ENCODE results near the gene ST3GAL3. TPM values are rescaled to one million over a fixed set of nuclear protein-coding genes. Genes with fewer than 3 reads are reported as not detected.

Gene ST3GAL3
- total RNA-seq, 1 experiment from 2014 or later: 26.0 TPM

DNA sequence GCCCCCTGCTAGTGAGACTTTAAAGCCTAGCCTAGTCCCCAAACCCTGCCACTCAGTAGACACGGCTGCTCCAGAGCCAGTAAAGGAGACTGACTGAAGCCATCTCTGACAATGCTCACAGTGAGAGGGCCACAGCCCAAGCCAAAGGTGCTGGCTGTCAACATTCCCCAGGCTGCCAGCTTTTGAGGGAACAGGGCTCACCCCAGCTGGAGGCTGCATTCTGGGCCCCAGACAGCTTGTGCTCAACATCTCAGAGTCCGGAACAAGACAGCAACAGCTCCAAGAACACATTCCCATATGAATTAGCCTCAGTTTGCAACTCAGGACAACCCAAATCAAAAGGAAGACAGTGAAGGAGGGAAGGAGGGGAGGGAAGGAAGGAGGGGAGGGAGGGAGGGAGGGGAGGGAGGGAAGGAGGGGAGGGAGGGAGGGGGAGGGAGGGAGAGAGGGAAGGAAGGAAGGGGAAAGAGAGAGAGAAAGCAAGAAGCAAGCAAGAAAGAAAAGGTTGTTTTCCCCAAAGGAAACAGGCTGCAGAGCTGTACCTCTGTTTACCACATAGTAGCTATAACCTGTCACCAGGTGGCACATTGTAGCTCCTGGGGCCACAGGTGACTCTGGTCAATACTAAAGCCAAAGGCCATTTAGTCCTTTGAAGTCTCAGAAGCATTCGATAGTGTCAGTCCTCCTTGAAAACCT is 231.7 kb downstream of the ST3GAL3 start:
- intact Hi-C loops (cut with micrococcal nuclease; ENCODE audit: unreplicated experiment): loop anchor here (10.0 kb wide), 1 partner anchor 414 kb away; no protein-coding TSS in a partner anchor
- peaks cover 10% of the 10 kb centered on the region for H3K4me1 ChIP-seq (ENCODE audit: control insufficient read depth, insufficient read depth, low read length)
- no peak overlapping the region for H3K27ac ChIP-seq (ENCODE audit: low read length)
- no peak overlapping the region for H3K4me3 ChIP-seq (ENCODE audit: low read depth in 2 of 2, low read length in 2 of 2)
- no peaks in the 10 kb centered on the region for H3K27me3 ChIP-seq (ENCODE audit: control insufficient read depth, insufficient read depth, low read length)
- in situ Hi-C loops (cut with HindIII; ENCODE audit: low pct_unique_long_range_greater_than_20kb, low sequenced_read_pairs): loop anchor here (25.0 kb wide), 1 partner anchor 177 kb away; no protein-coding TSS in a partner anchor
- TF ChIP-seq TCF7L2 (IDR thresholded peaks at IDR 0.05; ENCODE audit: low read depth, low read length): no peak
- TF ChIP-seq, protein P1, sequence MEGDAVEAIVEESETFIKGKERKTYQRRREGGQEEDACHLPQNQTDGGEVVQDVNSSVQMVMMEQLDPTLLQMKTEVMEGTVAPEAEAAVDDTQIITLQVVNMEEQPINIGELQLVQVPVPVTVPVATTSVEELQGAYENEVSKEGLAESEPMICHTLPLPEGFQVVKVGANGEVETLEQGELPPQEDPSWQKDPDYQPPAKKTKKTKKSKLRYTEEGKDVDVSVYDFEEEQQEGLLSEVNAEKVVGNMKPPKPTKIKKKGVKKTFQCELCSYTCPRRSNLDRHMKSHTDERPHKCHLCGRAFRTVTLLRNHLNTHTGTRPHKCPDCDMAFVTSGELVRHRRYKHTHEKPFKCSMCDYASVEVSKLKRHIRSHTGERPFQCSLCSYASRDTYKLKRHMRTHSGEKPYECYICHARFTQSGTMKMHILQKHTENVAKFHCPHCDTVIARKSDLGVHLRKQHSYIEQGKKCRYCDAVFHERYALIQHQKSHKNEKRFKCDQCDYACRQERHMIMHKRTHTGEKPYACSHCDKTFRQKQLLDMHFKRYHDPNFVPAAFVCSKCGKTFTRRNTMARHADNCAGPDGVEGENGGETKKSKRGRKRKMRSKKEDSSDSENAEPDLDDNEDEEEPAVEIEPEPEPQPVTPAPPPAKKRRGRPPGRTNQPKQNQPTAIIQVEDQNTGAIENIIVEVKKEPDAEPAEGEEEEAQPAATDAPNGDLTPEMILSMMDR (IDR thresholded peaks at IDR 0.05): no peak
- TF ChIP-seq POLR2AphosphoS5 (IDR thresholded peaks at IDR 0.05; ENCODE audit: low read depth, low read length): no peak
- no peak for TF ChIP-seq SIN3A (IDR thresholded peaks at IDR 0.05; ENCODE audit: borderline replicate concordance, insufficient read depth, low read depth, low read length)
- TF ChIP-seq, protein P2, sequence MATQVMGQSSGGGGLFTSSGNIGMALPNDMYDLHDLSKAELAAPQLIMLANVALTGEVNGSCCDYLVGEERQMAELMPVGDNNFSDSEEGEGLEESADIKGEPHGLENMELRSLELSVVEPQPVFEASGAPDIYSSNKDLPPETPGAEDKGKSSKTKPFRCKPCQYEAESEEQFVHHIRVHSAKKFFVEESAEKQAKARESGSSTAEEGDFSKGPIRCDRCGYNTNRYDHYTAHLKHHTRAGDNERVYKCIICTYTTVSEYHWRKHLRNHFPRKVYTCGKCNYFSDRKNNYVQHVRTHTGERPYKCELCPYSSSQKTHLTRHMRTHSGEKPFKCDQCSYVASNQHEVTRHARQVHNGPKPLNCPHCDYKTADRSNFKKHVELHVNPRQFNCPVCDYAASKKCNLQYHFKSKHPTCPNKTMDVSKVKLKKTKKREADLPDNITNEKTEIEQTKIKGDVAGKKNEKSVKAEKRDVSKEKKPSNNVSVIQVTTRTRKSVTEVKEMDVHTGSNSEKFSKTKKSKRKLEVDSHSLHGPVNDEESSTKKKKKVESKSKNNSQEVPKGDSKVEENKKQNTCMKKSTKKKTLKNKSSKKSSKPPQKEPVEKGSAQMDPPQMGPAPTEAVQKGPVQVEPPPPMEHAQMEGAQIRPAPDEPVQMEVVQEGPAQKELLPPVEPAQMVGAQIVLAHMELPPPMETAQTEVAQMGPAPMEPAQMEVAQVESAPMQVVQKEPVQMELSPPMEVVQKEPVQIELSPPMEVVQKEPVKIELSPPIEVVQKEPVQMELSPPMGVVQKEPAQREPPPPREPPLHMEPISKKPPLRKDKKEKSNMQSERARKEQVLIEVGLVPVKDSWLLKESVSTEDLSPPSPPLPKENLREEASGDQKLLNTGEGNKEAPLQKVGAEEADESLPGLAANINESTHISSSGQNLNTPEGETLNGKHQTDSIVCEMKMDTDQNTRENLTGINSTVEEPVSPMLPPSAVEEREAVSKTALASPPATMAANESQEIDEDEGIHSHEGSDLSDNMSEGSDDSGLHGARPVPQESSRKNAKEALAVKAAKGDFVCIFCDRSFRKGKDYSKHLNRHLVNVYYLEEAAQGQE (IDR thresholded peaks at IDR 0.05; ENCODE audit: insufficient read depth in 1 of 2, low read depth in 2 of 2, low read length in 1 of 2): no peak
- H3K9me3 ChIP-seq (ENCODE audit: control insufficient read depth, insufficient read depth, low read depth, low read length): no peaks in the 10 kb centered on the region
- ATAC-seq (no peak), DNase-seq (ENCODE audit: low read depth, low spot score) (no peak)
- ChIA-PET CTCF (no interaction called here), POLR2A (no interaction called here)
- no TSS peak for BruUV-seq (replicated peaks)
- H3K36me3 ChIP-seq (ENCODE audit: control insufficient read depth, insufficient read depth, low read length): no peaks in the 10 kb centered on the region

DNA sequence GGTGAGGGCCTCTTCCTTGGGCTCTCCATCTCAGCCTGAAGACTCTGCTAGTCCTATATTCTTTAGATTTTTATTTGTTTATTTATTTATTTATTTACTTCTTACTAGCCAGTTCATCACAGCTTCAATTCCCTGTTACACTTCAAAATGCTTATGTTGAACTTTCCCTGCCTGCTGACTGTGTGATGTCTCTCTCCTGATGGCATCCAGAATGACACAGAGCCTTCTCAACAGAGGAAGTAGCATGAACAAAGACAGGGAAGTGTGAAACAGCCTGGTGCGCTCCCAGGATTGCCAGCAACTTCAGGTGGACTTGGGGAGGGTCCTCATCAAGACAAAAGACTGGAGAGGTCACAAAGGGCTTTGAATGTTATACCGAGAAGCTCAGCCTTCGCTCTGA is 235.1 kb downstream of the ST3GAL3 start:
- Histone ChIP-seq H3K4me1 (ENCODE audit: control insufficient read depth, insufficient read depth, low read length) (peaks cover 4% of the 10 kb centered on the region; the same call in 1 of the 2 replicates), H3K27ac (ENCODE audit: low read length) (no peak overlapping the region), H3K27me3 (ENCODE audit: control insufficient read depth, insufficient read depth, low read length) (no peaks in the 10 kb centered on the region), H3K36me3 (ENCODE audit: control insufficient read depth, insufficient read depth, low read length) (peaks cover 4% of the 10 kb centered on the region; the same call in 1 of the 2 replicates), H3K4me3 (ENCODE audit: low read depth in 2 of 2, low read length in 2 of 2) (no peak overlapping the region), H3K9me3 (ENCODE audit: control insufficient read depth, insufficient read depth, low read depth, low read length) (no peaks in the 10 kb centered on the region)
- ATAC-seq (no peak), DNase-seq (ENCODE audit: low read depth, low spot score) (no peak)
- in situ Hi-C loops (cut with HindIII; ENCODE audit: low pct_unique_long_range_greater_than_20kb, low sequenced_read_pairs): loop anchor here (25.0 kb wide), 1 partner anchor 180 kb away; no protein-coding TSS in a partner anchor
- CTCF ChIA-PET: no interaction called here
- BruUV-seq (replicated peaks): no TSS peak
- POLR2A ChIA-PET: no interaction called here
- TF ChIP-seq, protein P2 (IDR thresholded peaks at IDR 0.05; ENCODE audit: insufficient read depth in 1 of 2, low read depth in 2 of 2, low read length in 1 of 2): no peak
- no peak for TF ChIP-seq POLR2AphosphoS5 (IDR thresholded peaks at IDR 0.05; ENCODE audit: low read depth, low read length)
- TF ChIP-seq, protein P1 (IDR thresholded peaks at IDR 0.05): no peak
- TF ChIP-seq SIN3A (IDR thresholded peaks at IDR 0.05; ENCODE audit: borderline replicate concordance, insufficient read depth, low read depth, low read length): no peak
- no peak for TF ChIP-seq TCF7L2 (IDR thresholded peaks at IDR 0.05; ENCODE audit: low read depth, low read length)
- intact Hi-C loops (cut with micrococcal nuclease; ENCODE audit: unreplicated experiment): no loop called here
